ENCODE measurements around the gene CYP4F22.
"Not testable (repeated sequence)": the region's sequence is repeated elsewhere in the genome, so short reads cannot be mapped to it uniquely, and the experiment has no call there.

Gene CYP4F22

DNA sequence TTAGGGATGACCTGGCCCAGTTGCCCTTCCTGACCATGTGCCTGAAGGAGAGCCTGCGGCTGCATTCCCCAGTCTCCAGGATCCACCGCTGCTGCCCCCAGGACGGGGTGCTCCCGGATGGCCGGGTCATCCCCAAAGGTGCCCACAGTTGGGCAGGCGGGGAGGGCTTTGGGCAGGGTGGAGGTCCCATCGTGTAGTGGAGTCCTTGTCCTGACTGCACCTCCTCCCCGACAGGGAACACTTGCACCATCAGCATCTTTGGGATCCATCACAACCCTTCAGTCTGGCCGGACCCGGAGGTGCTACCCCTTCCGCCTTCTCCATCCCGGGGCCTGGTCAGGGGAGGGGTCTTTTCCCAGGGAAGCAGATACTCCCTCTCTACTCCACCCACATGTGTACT lies 75.0 kb downstream of the CYP4F22 start:
- no peak for DNase-seq

DNA sequence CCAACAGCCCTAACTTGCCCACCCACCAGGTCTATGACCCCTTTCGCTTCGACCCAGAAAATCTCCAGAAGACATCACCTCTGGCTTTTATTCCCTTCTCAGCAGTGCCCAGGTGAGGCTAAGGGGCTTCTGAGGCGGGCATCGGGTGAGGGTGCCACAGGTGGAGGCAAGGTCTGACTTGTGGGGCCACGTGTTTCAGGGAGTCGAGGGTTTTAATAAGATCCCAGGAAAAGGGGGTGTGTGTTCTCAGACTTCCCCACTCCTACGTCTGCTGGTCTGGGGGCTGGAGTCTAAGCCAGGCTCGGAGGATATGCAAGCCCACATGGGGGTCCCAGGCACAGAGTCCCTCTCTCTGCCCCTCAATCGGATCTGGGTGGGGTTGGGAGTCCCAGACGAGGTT lies 75.8 kb downstream of the CYP4F22 start:
- no peak for DNase-seq

DNA sequence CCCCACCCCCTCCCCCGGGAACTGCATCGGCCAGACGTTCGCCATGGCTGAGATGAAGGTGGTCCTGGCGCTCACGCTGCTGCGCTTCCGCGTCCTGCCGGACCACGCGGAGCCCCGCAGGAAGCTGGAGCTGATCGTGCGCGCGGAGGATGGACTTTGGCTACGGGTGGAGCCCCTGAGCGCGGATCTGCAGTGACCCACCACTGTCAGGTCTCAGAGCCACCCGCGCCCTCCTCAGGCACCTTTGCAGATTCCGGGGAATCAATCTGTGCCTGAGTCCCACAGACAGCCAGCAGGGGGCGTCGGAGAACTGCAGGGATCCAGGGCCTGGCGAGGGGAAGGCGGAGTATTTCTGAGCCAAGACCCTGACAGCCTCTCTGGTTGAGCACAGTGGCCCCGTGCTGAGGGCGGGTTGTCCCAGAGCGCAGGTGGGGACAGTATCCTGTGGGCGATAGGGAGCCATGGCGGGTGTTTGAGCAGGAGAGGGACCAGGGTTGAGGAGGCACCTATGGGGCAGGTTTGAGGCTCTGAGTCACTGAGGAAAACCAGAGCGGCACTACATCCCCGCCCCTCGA lies 76.3 kb downstream of the CYP4F22 start:
- DNase-seq, result peak; percentile 89

DNA sequence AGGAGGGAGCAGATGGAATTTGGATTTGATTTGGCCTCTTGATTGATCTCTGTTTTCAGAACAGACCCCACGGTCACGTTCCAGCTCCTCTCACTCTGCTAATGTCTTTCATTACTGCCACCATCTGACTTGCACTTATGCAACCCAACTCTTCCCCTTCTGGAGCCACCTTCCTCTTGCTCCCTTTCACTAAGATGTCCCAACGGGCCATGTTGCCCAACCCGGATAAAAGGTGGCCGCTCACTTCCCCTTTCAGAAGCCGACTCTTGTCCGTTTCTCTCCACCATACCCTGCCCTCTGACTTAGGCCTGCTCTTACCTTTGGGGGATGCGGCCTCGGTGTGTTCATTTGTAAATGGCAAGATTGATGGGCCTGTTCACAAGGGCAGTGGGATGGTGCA lies 79.3 kb downstream of the CYP4F22 start:
- no peak for DNase-seq

DNA sequence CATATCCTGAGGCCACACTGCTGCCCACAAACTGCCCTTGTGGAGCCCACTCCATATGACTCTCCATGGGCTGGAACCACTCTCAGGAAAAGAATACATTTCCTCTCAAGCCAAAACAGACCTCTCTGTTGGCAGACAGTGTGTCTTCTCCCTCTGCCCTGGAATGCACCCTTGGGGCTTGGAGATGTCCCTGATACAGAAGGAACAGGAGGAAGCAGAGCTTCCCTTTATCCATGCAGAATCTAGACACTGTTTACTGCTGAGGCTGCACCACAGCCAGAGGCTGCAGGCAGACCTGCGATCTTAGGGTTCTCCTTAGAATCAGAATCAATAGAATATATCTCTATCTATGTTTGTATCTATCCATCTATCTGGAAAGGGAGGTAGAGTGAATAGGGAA lies 79.9 kb downstream of the CYP4F22 start:
- DNase-seq, result no peak

DNA sequence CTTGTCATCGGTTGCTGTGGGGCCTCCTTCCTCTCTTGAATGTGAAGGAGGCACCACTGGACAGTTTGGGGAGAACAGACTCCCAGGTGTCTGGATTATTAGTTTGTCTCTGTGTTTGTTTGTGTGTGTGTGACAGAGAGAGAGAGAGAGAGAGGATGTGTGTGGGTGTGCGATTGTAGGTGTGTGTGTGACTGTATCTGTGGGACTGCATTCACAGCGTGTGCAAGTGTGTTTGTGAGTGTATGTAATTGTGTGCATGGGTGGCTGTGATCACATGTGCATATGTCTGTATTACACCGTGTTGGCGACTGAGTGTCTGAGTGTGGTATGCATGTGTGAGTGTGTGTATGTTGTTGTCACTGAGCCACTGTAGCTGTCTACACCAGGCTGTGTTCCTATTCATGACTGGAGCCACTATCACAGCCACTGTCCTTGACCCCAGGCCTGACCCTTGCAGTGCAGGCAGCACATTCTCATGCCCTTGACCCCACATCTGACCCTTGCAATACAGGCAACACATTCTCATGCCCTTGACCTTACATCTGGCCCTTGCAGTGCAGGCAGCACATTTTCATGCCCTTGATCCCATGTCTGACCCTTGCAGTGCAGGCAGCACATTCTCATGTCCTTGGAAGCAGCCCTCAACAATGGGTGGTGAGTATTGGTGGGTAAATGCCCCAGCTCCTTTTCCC lies 81.6 kb downstream of the CYP4F22 start:
- DNase-seq, result no peak

DNA sequence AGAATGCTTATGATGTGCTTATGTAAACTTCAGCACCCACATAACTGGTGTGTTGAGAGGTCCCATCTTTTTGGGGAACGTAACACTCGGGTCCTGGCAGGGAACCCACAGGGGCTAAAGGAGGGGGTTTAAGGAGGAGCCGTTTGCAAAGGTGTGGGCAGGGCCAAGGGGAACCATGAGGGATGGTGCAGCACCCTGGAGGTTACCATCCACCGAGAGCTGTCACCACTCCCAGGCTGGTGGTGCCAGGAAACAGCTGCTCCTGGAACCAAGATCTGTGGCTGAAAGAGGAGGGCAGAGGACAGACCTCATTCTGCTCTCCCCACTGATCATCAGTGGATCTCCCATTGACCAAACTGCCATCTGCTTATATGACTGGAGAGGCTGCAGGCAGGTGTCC lies 83.5 kb downstream of the CYP4F22 start:
- DNase-seq, result no peak

DNA sequence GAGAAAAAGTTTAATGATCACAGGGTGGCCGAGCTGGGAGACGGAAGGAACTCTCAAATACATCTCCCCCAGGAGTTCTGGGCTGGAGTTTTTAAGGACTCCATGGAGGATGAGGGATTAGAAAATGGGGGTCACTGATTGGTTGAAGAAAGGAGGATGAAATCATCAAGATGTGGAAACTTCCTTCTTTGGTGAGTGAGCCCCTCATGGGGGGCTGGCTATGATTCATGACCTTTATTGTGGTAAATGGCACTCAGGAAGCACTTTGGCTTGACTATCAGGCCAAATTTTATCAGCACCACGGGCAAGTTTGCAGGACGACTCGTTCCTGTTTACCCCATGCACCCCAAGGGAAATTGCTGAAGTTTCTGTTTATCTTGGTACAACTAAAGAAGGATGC lies 84.2 kb downstream of the CYP4F22 start:
- not testable (repeated sequence) for DNase-seq

DNA sequence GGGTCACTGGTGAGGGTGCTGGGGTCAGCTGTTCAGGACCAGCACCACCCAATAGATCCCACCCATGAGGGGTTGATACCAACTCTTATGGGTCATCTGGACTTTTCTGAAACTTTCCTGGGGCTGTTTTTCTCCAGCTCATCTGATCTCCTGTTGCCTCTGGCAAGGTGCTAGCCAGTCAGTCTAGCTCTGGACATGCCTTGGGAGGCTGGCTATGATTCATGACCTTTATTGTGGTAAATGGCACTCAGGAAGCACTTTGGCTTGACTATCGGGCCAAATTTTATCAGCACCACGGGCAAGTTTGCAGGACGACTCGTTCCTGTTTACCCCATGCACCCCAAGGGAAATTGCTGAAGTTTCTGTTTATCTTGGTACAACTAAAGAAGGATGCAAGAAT lies 85.4 kb downstream of the CYP4F22 start:
- not testable (repeated sequence) for DNase-seq

DNA sequence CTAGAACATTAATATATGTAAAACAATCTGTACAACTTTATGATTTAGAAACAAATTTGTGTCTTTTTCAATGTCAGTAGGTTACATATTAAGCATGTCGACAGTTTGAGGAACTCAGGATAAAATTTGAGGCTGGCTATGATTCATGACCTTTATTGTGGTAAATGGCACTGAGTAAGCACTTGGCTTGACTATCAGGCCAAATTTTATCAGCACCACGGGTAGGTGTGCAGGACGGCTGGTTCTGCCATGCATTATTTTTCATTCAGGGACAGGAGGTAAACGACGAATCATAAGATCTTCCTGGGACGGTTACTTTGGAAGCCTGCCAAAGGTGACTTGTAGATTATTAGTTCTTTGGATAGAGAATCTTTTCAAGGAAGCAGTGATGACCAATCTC lies 86.7 kb downstream of the CYP4F22 start:
- DNase-seq, result no peak

All from CD4-positive, alpha-beta T cell treated with Interleukin-17A for 4 hours (primary cell).